ENCODE measurements around the gene PLGRKT.

- no peak for TF ChIP-seq CTCF (conservative IDR thresholded peaks at IDR 0.05 in 1 of 2, IDR thresholded peaks at IDR 0.05 in 1 of 2; ENCODE audit: low read depth in 1 of 2, low read length in 2 of 2)
- TF ChIP-seq EZH2 (IDR thresholded peaks at IDR 0.05; ENCODE audit: low read length, missing control alignments): no peak
Observed at GRCh38 chr9:5479994-5480694, 42.4 kb upstream of the PLGRKT start.

Data from fibroblast of lung (primary cell).